ENCODE data around the gene ITGAD. TPM values are rescaled to one million over a fixed set of nuclear protein-coding genes. Genes with fewer than 3 reads are reported as not detected.

The ITGAD gene
- total and polyA plus RNA-seq, 2 of the 13 experiments (the other 11 are each of a cell fraction or from before 2014, with no cell fraction given) = not detected

DNA sequence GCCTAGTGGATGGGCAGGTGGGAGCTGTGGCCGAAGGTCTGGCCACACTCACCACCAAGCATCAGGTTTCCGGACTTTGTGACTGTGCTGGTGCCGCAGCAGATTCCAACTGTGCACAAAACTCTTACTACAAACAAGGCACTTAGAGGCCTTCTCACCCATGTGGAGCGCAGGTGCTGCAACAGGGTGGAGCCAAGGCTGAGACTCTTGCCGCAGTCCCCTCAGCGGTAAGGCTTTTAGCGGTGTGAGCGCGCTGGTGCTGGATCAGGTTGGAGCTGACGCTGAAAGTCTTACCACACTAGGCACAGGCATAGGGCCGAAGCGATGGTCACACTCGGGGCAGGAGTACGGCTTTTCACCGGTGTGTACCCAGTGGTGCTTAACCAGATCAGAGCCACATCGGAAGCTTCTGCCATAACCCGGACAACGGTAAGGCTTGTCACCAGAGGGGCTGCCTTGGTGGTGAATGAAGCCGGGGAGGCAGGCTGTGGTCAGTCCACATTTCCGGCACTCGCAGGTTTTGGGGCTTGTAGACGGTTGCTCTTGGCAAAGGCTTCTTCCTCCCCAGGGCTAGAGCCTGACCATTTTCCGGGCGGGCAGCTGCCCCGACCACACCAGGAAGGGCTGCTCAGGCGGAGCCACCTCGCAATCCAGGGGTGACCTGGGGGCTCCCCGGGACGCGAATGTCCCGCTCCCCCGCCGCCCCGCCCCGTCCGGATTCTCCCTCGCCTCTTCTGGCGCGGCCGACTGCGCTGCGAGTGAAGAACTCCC, 65.1 kb downstream of the ITGAD start (continued):
- TF ChIP-seq, protein P1, sequence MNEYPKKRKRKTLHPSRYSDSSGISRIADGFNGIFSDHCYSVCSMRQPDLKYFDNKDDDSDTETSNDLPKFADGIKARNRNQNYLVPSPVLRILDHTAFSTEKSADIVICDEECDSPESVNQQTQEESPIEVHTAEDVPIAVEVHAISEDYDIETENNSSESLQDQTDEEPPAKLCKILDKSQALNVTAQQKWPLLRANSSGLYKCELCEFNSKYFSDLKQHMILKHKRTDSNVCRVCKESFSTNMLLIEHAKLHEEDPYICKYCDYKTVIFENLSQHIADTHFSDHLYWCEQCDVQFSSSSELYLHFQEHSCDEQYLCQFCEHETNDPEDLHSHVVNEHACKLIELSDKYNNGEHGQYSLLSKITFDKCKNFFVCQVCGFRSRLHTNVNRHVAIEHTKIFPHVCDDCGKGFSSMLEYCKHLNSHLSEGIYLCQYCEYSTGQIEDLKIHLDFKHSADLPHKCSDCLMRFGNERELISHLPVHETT (CRISPR knock-in tag; conservative IDR thresholded peaks at IDR 0.05) = peak; percentile 44
- no peak for TF ChIP-seq MLLT10 (CRISPR knock-in tag; IDR thresholded peaks at IDR 0.05)
- TF ChIP-seq YEATS4 (CRISPR knock-in tag; IDR thresholded peaks at IDR 0.05; ENCODE audit: borderline replicate concordance) = peak; percentile 82
- TF ChIP-seq HCFC1 (IDR thresholded peaks at IDR 0.05; ENCODE audit: low read depth, low read length) = no peak; the same call in 1 of the 2 replicates
- TF ChIP-seq ZNF430 (CRISPR knock-in tag; IDR thresholded peaks at IDR 0.05) = peak; percentile 98
- peak; percentile 72 for TF ChIP-seq NCOA2 (CRISPR knock-in tag; IDR thresholded peaks at IDR 0.05)
- 0 out of 2 replicates have a peak, but pooled peaks have one; percentile 29 for TF ChIP-seq ZSCAN30 (CRISPR knock-in tag; IDR thresholded peaks at IDR 0.05)
- no peak for TF ChIP-seq ZNF567 (CRISPR knock-in tag; IDR thresholded peaks at IDR 0.05; ENCODE audit: borderline replicate concordance)
- TF ChIP-seq, protein P2, sequence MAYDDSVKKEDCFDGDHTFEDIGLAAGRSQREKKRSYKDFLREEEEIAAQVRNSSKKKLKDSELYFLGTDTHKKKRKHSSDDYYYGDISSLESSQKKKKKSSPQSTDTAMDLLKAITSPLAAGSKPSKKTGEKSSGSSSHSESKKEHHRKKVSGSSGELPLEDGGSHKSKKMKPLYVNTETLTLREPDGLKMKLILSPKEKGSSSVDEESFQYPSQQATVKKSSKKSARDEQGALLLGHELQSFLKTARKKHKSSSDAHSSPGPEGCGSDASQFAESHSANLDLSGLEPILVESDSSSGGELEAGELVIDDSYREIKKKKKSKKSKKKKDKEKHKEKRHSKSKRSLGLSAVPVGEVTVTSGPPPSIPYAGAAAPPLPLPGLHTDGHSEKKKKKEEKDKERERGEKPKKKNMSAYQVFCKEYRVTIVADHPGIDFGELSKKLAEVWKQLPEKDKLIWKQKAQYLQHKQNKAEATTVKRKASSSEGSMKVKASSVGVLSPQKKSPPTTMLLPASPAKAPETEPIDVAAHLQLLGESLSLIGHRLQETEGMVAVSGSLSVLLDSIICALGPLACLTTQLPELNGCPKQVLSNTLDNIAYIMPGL (CRISPR knock-in tag; IDR thresholded peaks at IDR 0.05; ENCODE audit: borderline replicate concordance in 1 of 2, low read depth in 1 of 2) = peak; percentile 96 to 98
- peak; percentile 34; the same call in 1 of the 2 replicates for TF ChIP-seq CHD2 (IDR thresholded peaks at IDR 0.05; ENCODE audit: low read depth, low read length)
- TF ChIP-seq FIP1L1 (IDR thresholded peaks at IDR 0.05; ENCODE audit: borderline replicate concordance, insufficient read depth, low read depth, low read length) = no peak; the same call in 1 of the 2 replicates
- TF ChIP-seq GZF1 (CRISPR knock-in tag; IDR thresholded peaks at IDR 0.05) = 0 out of 2 replicates have a peak, but pooled peaks have one; percentile 85
- no peak for TF ChIP-seq ZNF496 (CRISPR knock-in tag; IDR thresholded peaks at IDR 0.05; ENCODE audit: insufficient replicate concordance)
- TF ChIP-seq ARNT (IDR thresholded peaks at IDR 0.05) = no peak
- TF ChIP-seq, protein P3, sequence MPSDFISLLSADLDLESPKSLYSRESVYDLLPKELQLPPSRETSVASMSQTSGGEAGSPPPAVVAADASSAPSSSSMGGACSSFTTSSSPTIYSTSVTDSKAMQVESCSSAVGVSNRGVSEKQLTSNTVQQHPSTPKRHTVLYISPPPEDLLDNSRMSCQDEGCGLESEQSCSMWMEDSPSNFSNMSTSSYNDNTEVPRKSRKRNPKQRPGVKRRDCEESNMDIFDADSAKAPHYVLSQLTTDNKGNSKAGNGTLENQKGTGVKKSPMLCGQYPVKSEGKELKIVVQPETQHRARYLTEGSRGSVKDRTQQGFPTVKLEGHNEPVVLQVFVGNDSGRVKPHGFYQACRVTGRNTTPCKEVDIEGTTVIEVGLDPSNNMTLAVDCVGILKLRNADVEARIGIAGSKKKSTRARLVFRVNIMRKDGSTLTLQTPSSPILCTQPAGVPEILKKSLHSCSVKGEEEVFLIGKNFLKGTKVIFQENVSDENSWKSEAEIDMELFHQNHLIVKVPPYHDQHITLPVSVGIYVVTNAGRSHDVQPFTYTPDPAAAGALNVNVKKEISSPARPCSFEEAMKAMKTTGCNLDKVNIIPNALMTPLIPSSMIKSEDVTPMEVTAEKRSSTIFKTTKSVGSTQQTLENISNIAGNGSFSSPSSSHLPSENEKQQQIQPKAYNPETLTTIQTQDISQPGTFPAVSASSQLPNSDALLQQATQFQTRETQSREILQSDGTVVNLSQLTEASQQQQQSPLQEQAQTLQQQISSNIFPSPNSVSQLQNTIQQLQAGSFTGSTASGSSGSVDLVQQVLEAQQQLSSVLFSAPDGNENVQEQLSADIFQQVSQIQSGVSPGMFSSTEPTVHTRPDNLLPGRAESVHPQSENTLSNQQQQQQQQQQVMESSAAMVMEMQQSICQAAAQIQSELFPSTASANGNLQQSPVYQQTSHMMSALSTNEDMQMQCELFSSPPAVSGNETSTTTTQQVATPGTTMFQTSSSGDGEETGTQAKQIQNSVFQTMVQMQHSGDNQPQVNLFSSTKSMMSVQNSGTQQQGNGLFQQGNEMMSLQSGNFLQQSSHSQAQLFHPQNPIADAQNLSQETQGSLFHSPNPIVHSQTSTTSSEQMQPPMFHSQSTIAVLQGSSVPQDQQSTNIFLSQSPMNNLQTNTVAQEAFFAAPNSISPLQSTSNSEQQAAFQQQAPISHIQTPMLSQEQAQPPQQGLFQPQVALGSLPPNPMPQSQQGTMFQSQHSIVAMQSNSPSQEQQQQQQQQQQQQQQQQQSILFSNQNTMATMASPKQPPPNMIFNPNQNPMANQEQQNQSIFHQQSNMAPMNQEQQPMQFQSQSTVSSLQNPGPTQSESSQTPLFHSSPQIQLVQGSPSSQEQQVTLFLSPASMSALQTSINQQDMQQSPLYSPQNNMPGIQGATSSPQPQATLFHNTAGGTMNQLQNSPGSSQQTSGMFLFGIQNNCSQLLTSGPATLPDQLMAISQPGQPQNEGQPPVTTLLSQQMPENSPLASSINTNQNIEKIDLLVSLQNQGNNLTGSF (CRISPR knock-in tag; IDR thresholded peaks at IDR 0.05) = no peak
- TF ChIP-seq MED8 (CRISPR knock-in tag; IDR thresholded peaks at IDR 0.05; ENCODE audit: insufficient replicate concordance) = no peak
- peak; percentile 92 for TF ChIP-seq KAT8 (CRISPR knock-in tag; IDR thresholded peaks at IDR 0.05)
- TF ChIP-seq, protein P4, sequence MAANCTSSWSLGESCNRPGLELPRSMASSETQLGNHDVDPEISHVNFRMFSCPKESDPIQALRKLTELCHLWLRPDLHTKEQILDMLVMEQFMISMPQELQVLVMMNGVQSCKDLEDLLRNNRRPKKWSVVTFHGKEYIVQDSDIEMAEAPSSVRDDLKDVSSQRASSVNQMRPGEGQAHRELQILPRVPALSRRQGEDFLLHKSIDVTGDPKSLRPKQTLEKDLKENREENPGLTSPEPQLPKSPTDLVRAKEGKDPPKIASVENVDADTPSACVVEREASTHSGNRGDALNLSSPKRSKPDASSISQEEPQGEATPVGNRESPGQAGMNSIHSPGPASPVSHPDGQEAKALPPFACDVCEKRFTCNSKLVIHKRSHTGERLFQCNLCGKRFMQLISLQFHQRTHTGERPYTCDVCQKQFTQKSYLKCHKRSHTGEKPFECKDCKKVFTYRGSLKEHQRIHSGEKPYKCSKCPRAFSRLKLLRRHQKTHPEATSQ (CRISPR knock-in tag; IDR thresholded peaks at IDR 0.05; ENCODE audit: borderline replicate concordance) = peak; percentile 91; the same call in 1 of the 2 replicates
- TF ChIP-seq PHF20 (CRISPR knock-in tag; IDR thresholded peaks at IDR 0.05) = no peak; the same call in 1 of the 2 replicates

Measured in HepG2 (cell line).